Measurements from ENCODE around the gene OR2V1.
"Not testable (repeated sequence)": the region's sequence is repeated elsewhere in the genome, so short reads cannot be mapped to it uniquely, and the experiment has no call there.

OR2V1 gene

DNA sequence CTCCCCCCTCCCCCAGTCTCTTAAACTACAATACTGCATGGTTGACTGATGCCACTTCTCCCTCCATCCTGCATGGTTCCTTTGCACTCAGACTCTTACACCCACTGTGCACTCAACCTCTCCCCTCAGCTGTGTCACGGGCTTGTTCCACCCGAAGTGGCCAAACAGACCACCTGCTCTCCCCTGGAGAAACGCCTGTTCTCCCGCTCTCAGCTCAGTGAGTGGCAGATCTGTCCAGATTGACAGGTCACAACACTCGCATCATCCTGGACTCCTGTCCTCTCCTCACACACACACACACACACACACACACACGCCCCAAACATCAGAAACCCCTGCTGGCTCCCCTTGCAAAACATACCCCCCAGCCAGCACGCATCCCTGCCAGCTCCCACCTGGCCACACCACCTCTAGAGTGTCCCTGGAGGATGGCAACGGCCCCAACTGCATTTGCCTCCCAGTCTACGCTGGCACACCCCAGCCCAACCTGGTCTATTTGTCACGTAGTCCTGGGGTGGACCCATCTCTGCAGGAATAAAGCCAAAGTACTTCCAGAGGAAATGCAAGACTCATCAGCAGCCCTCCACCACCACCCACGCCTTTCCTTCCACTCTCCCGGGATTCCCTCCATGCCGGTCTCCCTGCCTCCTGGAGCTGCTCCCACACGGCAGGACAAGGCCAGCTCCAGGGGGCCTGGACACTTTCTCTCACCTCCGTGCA lies 2.9 kb downstream of the OR2V1 start:
- no peak for DNase-seq

DNA sequence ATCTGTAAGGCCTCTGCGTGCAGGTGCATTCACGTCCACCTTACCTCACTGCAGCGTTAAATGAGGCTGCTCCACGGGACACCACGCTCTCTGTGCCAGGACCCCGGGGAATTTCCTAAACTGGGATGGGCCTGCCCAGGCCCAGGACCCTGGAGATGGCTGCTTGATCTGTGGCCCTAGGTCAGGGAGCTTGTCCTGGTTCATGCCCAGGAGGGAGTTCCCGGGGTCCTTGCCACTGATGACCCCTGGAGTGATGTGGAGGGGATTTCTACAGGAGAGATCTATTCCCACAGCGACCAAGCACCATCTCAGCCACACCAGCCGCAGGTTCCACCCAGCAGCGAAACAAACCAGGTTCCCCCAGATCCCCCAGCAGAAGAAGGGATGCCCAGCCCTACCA lies 3.5 kb downstream of the OR2V1 start:
- no peak for DNase-seq

DNA sequence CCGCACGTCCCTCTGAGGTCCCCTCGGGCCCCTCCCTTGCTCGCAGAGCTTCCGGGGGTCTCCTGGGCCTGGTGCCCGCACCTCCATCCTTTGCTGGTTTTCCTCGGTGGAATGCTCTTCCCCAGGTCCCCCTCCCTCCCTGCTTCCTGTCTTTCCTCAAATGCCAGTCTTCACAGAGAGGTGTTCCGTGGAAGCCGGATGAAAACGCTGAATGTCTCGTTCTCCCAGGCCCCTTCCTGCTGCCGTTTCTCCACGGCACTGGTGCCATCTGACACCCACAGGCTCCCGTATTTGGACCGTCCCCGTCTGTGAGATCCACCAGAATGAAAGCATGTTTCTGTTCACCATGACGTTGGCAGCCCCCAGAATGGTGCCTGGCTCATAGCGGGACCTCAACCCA lies 4.1 kb downstream of the OR2V1 start:
- DNase-seq: no peak

DNA sequence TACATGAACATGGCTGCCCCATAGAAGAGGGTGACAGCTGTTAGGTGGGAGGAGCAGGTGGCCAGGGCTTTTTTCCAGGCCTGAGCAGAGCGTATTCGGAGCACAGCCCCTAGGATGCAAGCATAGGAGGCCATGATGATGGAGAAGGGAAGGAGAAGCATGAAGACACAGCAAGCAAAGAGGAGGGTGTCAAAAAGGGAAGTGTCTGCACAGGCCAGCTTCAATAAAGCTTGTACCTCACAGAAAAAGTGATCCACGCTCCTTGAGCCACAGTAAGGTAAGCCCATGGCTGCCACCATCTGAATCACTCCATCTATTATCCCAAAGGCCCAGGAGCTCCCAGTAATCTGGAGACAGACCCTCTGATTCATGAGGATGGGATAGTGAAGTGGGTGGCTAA lies 6.4 kb downstream of the OR2V1 start:
- DNase-seq: no peak

DNA sequence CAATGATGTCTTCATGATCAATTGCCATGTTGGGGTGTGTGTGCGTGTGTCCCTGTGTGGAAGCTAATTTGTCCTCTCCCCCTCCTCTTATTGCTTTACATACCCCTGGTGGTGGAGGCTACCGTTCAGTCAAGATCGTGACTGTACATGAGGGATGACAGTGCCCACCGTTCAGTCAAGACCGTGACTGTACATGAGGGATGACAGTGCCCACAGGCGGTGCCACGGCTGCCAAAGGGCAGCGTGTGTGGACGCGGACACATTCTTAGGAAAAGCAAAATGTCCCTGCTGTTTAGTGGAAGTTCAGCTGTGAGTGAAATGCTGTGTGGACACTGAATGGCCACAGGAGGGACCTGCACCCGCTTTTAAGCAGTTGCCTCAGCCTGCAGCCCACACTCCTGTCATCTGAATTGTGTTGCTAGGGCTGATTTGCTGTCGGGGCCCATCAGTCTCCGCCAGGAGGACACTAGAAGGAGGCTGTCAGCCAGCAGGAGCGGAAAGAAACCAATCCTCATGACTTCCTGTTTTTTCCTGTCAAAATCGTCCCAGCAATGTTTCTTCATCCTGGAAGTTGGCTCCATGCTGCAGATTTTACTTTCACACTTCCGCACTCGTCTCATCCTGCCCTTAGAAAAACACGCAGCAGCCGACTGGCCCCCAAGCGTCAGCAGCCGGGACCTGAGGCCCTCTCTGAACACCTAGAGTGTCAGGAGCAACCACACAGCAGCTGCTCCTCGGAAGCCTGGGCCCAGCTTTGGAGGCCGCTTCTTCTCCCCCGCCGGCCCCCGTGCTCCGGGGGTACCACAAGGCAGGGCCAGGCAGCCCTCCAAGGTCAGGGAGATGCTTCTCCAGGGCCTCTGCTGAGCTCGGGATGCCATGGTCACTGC lies 9.1 kb downstream of the OR2V1 start:
- DNase-seq: no peak

DNA sequence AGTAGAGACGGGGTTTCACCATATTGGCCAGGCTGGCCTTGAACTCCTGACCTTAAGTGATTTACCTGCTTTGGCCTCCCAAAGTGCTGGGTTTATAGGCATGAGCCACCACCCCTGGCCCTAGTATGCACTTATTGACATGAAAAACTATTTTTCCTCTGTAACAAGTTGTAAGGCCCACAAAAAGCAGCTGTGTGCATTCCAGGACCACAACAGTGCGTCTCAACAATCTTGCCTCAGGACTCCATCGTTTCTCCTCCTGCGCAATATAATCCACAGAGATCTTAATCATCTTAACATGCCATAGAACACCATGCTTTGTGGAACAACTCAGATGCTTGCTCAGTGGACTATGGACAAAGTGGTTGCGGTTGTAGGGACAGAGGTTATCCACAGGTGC lies 10.2 kb downstream of the OR2V1 start:
- no peak for DNase-seq

GRCh38 chr5:181120306-181120705 lies 10.7 kb downstream of the OR2V1 start:
- no peak for DNase-seq

GRCh38 chr5:181119105-181119504 lies 11.9 kb downstream of the OR2V1 start:
- DNase-seq: no peak

GRCh38 chr5:181118369-181118768 lies 12.6 kb downstream of the OR2V1 start:
- DNase-seq: no peak

DNA sequence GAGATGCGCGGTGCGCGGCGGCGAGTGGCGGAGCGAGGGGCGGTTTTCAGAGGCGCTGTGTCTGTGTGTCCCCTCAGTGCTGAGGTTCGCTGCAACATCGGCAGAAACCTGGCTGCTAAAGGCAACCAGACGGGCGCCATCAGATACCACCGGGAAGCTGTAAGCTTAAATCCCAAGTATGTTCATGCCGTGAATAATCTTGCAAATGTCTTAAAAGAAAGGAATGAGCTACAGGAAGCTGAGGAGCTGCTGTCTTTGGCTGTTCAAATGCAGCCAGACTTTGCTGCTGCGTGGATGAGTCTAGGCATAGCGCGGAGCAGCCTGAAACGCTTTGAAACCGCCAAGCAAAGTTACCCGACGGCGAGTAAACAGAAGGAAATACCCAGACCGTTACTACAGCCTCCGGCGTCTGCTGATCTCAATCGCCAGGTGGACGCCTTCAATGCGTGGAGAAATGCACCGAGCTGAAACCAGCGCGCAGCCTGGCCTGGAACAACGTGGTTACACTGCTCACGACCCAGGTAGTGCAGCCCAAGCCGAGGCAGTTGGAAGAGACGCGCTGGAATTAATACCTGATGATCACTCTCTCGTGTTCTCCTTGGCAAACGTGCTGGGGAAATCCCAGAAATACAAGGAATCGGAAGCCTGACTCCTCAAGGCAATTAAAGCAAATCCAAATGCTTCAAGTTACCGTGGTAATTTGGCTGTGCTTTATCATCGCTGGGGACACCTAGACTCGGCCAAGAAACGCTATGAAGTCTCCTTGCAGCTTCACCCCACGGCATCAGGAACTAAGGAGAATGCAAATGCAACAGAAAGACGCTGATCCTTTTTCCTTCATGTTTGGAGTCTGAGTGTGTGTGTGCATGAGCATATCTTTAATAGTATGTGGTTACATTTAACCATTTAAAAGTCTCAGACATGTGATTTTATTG lies 15.9 kb downstream of the OR2V1 start:
- no peak for DNase-seq

DNA sequence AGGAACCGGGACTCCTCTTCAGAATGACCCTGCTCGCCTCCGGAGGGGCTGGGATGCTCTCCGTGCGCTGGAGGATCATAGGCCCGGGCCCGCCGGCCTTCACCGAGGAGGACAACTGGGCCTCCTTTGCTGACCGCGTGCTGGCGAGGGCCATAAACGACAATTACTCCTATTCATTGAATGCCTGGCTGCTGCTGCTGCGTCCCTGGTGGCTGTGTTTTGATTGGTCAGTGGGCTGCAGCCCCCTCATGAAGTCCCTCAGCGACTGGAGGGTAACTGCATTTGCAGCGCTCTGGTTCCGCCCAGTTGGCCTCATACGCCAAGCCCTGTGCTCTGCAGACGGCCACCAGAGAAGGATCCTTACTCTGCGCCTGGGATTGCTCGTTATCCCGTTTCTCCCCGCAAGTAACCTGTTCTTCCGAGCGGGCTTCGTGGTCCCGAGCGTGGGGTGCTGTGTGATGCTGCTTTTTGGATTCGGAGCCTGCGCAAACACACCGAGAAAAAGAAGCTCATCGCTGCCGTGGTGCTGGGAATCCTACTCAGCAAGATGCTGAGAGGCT lies 16.6 kb downstream of the OR2V1 start:
- no peak for DNase-seq

- not testable (repeated sequence) for DNase-seq
These were observed 17.4 kb downstream of the OR2V1 start for GRCh38 chr5:181113572-181113971.

DNA sequence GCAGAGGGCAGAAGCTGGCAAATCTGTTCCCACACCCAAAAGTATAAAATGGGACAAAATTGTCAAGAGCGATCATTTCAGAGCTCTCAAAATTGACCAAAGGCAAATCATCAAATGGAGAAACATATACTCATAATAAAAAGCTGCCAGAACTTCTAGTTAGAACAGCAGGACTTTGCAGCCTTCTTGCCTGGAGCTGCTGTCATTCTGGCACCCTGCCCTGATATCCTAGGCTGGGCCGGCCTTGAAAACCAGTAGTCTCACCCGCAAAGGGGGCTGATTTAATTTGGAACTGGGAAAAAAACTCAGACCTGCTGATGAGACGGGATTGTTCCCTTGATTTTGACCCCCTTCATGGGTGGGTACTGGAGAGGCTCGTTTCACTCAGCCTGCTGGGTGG lies 18.5 kb downstream of the OR2V1 start:
- no peak for DNase-seq

GRCh38 chr5:181111010-181111409 lies 20.0 kb downstream of the OR2V1 start:
- DNase-seq: no peak

DNA sequence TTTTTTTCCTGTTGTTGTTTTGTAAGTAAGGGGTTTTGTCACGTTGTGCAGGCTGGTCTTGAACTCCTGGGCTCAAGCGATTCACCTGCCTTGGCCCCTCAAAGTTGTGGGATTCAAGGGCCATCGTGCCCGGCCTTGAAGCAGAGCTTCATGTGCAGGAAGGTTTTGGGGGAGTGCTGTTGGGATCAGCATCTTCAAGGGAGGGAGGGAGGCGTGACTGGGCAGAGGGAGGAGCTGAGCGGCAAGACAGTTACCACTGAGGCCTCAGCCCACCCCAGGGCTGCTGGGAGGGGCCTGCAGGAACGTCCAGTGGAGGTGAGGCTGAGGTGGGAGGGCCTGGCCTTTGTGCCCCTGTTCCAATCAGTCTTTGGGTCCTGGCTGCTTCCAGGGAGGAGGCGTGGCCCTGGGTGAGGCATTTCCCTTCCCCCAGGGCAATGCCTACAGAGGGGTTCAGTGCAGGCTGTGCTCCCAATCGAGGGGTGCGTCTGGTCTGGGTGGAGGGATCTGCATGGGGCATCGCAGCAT lies 21.4 kb downstream of the OR2V1 start:
- no peak for DNase-seq

- no peak for DNase-seq
These were observed 22.3 kb downstream of the OR2V1 start for GRCh38 chr5:181108578-181109165.

DNA sequence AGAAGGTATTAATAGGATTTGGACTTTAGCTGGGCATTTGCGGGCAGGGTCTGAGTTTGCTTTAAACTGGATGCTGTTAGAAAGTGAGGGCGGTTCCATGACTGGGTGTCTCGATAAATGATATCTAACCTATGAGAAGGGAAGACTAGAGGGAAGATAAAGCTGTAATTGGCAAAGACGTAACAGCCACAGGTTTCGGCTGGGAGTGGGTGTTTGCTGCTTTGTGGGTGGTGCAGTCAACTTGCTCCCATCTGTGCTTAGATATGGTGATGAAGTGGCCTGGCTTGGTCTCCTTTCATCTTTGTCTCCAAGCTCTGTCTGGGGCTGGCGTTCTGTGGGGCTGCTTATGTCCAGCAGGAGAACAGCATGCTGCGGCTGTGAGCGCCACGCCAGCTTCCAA lies 23.3 kb downstream of the OR2V1 start:
- no peak for DNase-seq

DNA sequence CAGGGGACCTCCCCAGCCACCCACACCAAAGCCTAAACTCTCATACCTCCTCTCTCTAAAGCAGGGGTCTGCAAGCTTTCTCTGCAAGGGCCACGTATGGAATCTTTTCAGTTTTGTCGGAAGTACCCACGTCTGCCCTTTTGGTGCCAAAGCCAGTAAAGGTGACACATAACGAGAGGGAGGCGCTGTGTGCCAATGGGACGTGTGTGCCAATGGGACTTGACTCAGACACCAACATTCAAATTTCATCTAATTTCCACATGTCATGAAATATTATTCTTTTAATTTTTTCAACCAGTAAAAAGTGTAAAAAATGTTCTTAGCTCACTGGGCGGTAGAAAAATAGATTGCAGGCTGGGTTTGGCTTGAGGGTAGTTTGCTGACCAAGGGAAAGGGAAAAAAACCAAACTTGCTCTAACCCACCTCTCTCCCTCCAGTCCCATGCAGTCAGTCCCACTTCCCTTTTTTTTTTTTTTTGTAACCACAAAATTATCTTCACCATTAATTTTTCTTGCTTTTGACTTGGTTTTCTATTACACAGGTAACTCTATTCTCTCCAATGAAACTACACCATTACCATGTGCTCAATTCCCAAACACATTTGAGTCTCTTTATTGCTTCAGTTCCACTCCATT lies 25.5 kb downstream of the OR2V1 start:
- no peak for DNase-seq

DNA sequence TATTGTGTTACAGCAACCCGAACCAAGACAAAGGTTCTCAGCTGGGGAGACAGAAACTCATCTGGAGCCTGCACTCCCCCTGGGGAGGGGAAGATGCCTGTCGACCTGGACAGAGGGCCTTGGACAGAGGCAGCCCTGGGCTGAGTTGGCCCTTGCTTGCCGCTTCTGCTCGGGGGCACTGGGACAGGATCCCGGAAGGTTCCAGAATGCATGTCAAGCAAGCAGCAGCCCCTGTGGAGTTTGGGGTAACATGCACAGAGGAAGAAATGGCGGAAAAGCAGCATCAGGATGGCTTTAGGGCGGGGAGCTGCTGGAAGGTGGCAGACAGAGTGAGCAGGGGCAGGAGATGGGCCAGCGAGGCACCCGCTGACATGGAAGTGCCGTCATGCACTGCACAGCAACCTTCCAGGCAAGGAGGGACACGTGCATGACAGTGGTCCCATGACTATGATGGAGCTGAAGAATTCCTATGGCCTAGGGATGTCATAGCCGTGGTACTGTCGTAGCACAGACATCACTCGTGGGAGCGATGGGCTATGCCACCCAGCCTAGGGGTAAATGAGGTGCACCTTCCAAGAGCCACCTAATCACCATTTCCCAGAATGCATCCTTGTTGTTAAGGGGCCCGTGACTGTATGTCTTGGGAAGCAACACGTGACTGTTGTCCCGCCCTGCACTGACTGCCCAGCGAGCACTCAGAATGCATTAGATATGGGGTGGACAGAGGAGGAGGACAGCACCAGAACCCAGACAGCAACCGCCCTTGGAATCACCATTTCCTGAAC lies 26.2 kb downstream of the OR2V1 start:
- not testable (repeated sequence) for DNase-seq

DNA sequence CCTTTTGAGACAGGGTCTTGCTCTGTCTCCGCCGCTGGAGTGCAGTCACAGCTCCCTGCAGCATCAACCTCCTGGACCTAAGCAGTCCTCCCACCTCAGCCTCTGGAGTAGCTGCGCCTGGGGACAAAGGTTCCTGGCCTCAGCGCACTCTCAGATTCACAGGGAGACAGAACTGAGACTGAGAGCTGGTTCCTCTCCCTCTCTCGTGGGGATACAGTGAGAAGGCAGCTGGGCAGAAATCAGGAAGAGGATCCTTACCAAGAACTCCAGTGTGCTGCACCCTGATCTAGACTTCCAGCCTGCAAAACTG lies 26.8 kb downstream of the OR2V1 start:
- DNase-seq: not testable (repeated sequence)

Measured in effector CD4-positive, alpha-beta T cell (primary cell).